HL-60 (cell line): ENCODE measurements around the gene CRYBB3.

ENCODE experiments used
- CTCF ChIP-seq: IDR thresholded peaks from one replicate; pipeline ENCODE4 v1.5.1; 2011; ENCODE audit warnings: low read length, control low read depth, inconsistent platforms; ENCODE audit not compliant: insufficient read depth
- GABPA ChIP-seq: IDR thresholded peaks from 2 replicates; pipeline ENCODE4 v1.6.1; 2012; ENCODE audit warnings: low read depth
- POLR2AphosphoS5 ChIP-seq: IDR thresholded peaks from 2 replicates; pipeline ENCODE4 v1.6.1; 2012; ENCODE audit warnings: low read depth
- REST ChIP-seq: IDR thresholded peaks from 2 replicates; pipeline ENCODE4 v1.6.1; 2012; ENCODE audit warnings: low read depth; ENCODE audit not compliant: insufficient replicate concordance
- SPI1 ChIP-seq: IDR thresholded peaks from 2 replicates; pipeline ENCODE4 v1.6.1; 2012; ENCODE audit warnings: low read depth, mild to moderate bottlenecking, borderline replicate concordance

GRCh38 chr22:25165785-25166184 is 33.9 kb upstream of the CRYBB3 start:
- TF ChIP-seq GABPA (no peak), CTCF (no peak), REST (no peak), POLR2AphosphoS5 (no peak), SPI1 (no peak)
